Ascending aorta (tissue), 2 donors: Measurements from ENCODE around the gene TEX35. TPM values are rescaled to one million over a fixed set of nuclear protein-coding genes. Genes with fewer than 3 reads are reported as not detected.

Experiments used
- DNase-seq, 2 donors: peaks; one replicate each; pipeline ENCODE4 v3.0.0-alpha.2; 2019; ENCODE audit warnings: low spot score in 2 of 2
- H3K27ac ChIP-seq, 2 donors: fragments of 200-600 bp; sonication (generic); one replicate each; pipeline ENCODE4 v1.5.1; 2016 to 2017; ENCODE audit warnings: mild to moderate bottlenecking in 1 of 2
- H3K27me3 ChIP-seq: fragments of 200-600 bp; sonication (generic); one replicate; pipeline ENCODE4 v1.5.1; 2017
- H3K36me3 ChIP-seq, 2 donors: fragments of 200-600 bp; sonication (generic); one replicate each; pipeline ENCODE4 v1.5.1; 2016
- H3K4me1 ChIP-seq, 2 donors: fragments of 200-600 bp; sonication (generic); one replicate each; pipeline ENCODE4 v1.5.1; 2016 to 2017; ENCODE audit warnings: mild to moderate bottlenecking in 1 of 2
- H3K4me3 ChIP-seq, 2 donors: fragments of 200-600 bp; sonication (generic); one replicate each; pipeline ENCODE4 v1.5.1; 2016 to 2017; ENCODE audit warnings: mild to moderate bottlenecking in 1 of 2
- H3K9me3 ChIP-seq, 2 donors: fragments of 200-600 bp; sonication (generic); one replicate each; pipeline ENCODE4 v1.5.1; 2016
- intact Hi-C: fragments of 100-400 bp; cut with DNase I; formaldehyde crosslinking; loops from one replicate; pipeline ENCODE4 v1.15.1; 2023
- total RNA-seq: library from RNA; depleted of rRNA; stranded (reverse); fragments of >200 nt; gene quantifications from one replicate; pipeline ENCODE4 v1.1.0, GENCODE V29; 2016
- TF ChIP-seq, protein P1 (sequence below), 3 experiments: fragments of 200-600 bp in 2 of 3; fragments of 450-650 bp in 1 of 3; sonication (generic) in 2 of 3; IDR thresholded peaks; one replicate each; pipeline ENCODE4 v1.5.1; 2016 to 2019; ENCODE audit warnings: antibody characterized with exemption in 3 of 3, mild to moderate bottlenecking in 1 of 3, moderate library complexity in 1 of 3

The TEX35 gene
- total RNA-seq, 1 donor from 2014 or later = not detected

DNA sequence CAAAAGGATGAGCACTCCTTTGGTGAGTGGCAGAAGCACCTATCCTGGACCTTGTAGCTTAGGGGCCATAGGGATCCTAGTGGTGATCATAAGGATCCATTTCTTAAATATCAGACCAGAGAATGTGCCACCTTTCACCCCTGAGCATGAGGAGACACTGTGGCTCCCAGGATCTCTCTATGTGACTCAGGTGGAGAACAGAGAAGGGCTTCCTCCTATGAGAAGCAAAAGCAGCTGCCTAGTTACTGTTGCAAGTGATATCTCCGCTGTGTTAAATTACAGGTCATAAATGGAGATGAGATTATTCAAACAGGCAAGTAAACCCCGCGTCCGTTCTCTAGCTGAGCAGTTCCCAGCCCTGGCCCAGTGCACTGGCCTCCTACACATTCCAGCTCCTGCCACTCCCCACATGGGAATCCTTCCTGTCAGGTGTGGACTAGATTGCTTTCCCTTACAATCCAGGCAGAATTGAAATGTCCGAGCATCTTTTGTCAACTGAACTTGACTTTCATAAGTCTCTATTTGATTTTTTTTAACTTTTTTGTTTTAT, 42.4 kb upstream of the TEX35 start:
- Histone ChIP-seq H3K27ac (no peak overlapping the region), H3K4me3 (no peak overlapping the region), H3K9me3 (no peaks in the 10 kb centered on the region), H3K36me3 (peaks cover 40 to 76% of the 10 kb centered on the region in 2 donors), H3K27me3 (no peaks in the 10 kb centered on the region), H3K4me1 (no peaks in the 10 kb centered on the region)
- intact Hi-C loops = no loop called here
- TF ChIP-seq, protein P1, sequence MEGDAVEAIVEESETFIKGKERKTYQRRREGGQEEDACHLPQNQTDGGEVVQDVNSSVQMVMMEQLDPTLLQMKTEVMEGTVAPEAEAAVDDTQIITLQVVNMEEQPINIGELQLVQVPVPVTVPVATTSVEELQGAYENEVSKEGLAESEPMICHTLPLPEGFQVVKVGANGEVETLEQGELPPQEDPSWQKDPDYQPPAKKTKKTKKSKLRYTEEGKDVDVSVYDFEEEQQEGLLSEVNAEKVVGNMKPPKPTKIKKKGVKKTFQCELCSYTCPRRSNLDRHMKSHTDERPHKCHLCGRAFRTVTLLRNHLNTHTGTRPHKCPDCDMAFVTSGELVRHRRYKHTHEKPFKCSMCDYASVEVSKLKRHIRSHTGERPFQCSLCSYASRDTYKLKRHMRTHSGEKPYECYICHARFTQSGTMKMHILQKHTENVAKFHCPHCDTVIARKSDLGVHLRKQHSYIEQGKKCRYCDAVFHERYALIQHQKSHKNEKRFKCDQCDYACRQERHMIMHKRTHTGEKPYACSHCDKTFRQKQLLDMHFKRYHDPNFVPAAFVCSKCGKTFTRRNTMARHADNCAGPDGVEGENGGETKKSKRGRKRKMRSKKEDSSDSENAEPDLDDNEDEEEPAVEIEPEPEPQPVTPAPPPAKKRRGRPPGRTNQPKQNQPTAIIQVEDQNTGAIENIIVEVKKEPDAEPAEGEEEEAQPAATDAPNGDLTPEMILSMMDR (IDR thresholded peaks at IDR 0.05) = no peak
- no peak for DNase-seq

DNA sequence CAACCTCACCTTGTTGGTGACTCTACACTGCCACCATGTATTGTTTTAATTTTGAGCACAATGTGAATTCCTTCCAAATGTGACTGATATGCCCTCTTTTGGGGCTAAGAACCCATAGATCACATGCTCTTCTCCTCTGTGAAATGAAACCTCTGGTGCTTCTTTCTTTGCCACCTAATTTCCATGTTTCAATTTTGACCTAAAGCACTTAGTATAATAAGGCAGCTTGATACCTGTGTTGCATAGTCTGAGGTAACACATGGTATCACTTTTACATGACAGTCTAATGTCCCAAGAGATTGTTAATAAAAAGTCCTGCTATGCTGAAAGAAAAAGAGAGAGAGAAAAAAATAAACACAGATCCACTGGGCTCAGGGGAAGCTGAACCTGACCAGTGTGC, 40.4 kb upstream of the TEX35 start:
- Histone ChIP-seq H3K9me3 (no peaks in the 10 kb centered on the region), H3K4me3 (no peak overlapping the region), H3K27ac (no peak overlapping the region), H3K36me3 (peaks cover 28 to 64% of the 10 kb centered on the region in 2 donors), H3K27me3 (no peaks in the 10 kb centered on the region), H3K4me1 (no peaks in the 10 kb centered on the region)
- TF ChIP-seq, protein P1 (IDR thresholded peaks at IDR 0.05) = no peak
- DNase-seq = no peak
- intact Hi-C loops = no loop called here

DNA sequence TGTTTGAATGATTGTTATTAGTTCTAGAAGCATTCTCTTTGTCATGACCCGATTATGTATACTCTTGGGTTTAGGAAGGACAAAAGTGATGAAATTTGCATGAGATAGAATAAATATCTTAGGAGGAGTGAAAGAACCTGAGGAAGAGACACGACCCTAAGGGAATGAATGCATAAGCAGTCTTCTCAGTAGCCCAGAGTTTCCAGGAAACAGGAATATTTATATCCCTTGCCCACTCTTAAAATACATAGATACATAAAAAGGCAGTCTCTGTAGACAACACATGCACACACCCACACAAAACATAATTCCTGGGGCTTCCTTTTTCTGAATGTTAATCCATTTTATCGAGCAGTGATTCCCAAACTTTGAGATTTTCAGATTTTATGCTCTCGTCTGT, 35.5 kb upstream of the TEX35 start:
- Histone ChIP-seq H3K27me3 (no peaks in the 10 kb centered on the region), H3K9me3 (no peaks in the 10 kb centered on the region), H3K4me1 (no peaks in the 10 kb centered on the region), H3K27ac (no peak overlapping the region), H3K36me3 (peaks cover 15 to 37% of the 10 kb centered on the region in 2 donors), H3K4me3 (no peak overlapping the region)
- TF ChIP-seq, protein P1 (IDR thresholded peaks at IDR 0.05) = no peak
- DNase-seq = no peak
- intact Hi-C loops = no loop called here

DNA sequence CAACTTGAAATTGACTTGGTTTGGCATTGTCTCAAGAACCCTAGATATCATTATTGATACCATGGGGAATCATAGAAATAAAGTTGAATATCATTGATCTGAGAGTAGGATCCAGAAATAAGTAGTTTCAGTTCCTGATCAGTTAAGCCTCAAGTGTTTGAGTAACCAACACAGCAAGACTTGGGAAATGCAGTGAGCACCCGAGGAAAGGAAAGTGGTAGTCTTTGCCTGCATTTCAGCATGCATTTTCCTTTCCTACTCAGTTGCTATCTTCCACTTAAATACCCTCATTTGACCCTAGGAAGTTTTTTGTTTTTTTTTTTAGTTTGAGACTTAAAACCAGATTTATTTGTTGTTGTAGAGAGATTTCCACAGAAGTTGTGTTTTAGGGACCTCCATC, 35.1 kb upstream of the TEX35 start:
- no peak overlapping the region for H3K27ac ChIP-seq
- H3K4me1 ChIP-seq = no peaks in the 10 kb centered on the region
- no peaks in the 10 kb centered on the region for H3K27me3 ChIP-seq
- no peak for DNase-seq
- TF ChIP-seq, protein P1 (IDR thresholded peaks at IDR 0.05) = no peak
- intact Hi-C loops = no loop called here
- H3K4me3 ChIP-seq = no peak overlapping the region
- H3K9me3 ChIP-seq = no peaks in the 10 kb centered on the region
- H3K36me3 ChIP-seq = peaks cover 15 to 32% of the 10 kb centered on the region in 2 donors

DNA sequence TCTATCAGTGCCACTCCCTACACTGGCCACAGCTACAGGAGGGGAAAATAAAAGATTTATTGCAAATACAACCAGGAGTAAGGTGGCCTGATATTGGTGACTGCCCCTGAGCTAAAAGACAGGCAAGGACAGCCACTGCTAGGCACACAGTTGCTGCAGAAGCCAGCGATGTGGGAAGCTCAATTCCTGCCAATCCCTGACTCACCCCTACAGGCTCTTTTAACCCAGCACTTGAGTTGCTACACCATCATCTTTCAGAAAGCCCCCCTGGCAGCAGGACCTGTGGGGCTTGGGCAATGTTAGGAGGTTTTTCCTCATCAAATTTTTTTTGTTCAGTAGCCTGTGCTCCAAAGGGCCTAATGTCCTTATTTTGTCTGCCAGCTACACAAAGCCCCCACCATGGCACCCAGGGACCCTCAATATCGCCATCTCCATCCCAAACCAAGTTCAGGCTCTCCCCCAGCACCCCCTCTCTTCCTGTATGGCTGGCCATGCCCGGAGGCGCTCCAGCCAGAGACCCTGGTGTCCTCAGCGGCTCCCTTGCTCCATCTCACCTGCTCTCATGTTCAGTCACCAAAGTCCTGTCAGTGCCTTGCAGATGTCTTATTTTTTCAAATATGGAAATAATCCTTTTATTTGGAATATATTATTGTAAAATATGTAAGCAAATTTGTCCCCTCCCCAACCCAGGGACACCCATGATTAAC, 29.5 kb upstream of the TEX35 start:
- no peaks in the 10 kb centered on the region for H3K27me3 ChIP-seq
- intact Hi-C loops = loop anchor here (10.0 kb wide), 1 partner anchor 179 kb away; no protein-coding TSS in a partner anchor

More for the DNA sequence above, 29.5 kb upstream of the TEX35 start:
- Histone ChIP-seq H3K4me1 (peaks cover 0 to 4% of the 10 kb centered on the region in 2 donors), H3K9me3 (no peaks in the 10 kb centered on the region), H3K27ac (no peak overlapping the region), H3K4me3 (no peak overlapping the region), H3K36me3 (peaks cover 0 to 4% of the 10 kb centered on the region in 2 donors)
- TF ChIP-seq, protein P1 (IDR thresholded peaks at IDR 0.05) = no peak
- DNase-seq = no peak
